Epithelial cell of esophagus (primary cell): ENCODE measurements around the gene CCDC134.

Experiments
- DNase-seq: peaks from one replicate; pipeline ENCODE4 v3.0.0; 2010; ENCODE audit warnings: low read depth
- H3K4me3 ChIP-seq: 2 replicates; pipeline ENCODE4 v1.5.1; 2011; ENCODE audit warnings: mild to moderate bottlenecking, low read length, control low read depth
- TF ChIP-seq, protein P1 (sequence below): IDR thresholded peaks from 2 replicates; pipeline ENCODE4 v1.5.1; 2011; ENCODE audit warnings: low read depth, mild to moderate bottlenecking, low read length, control low read depth, inconsistent platforms; ENCODE audit not compliant: insufficient read depth; ENCODE audit errors: missing control alignments

Gene CCDC134

DNA sequence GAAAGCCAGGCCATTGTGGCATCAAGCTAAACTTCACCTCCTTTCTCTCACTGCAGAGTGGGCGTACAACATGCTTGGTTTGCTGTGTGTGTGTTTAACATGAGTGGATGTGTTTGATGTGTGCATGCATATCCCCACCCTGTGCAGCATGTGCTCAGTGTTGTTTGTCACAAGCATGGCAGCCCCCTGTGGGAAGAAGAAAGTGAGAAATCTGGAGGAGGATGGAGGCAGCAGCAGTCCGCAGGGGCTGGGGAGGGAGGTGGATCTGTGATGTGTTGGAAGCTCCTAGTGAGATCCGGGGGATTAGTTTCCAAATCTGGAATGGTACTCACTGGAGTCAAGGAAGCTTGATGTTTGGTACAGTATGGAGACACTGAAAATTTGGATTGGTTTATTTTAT is 24.1 kb upstream of the CCDC134 start:
- H3K4me3 ChIP-seq = no peak overlapping the region
- TF ChIP-seq, protein P1, sequence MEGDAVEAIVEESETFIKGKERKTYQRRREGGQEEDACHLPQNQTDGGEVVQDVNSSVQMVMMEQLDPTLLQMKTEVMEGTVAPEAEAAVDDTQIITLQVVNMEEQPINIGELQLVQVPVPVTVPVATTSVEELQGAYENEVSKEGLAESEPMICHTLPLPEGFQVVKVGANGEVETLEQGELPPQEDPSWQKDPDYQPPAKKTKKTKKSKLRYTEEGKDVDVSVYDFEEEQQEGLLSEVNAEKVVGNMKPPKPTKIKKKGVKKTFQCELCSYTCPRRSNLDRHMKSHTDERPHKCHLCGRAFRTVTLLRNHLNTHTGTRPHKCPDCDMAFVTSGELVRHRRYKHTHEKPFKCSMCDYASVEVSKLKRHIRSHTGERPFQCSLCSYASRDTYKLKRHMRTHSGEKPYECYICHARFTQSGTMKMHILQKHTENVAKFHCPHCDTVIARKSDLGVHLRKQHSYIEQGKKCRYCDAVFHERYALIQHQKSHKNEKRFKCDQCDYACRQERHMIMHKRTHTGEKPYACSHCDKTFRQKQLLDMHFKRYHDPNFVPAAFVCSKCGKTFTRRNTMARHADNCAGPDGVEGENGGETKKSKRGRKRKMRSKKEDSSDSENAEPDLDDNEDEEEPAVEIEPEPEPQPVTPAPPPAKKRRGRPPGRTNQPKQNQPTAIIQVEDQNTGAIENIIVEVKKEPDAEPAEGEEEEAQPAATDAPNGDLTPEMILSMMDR = no peak
- no peak for DNase-seq

DNA sequence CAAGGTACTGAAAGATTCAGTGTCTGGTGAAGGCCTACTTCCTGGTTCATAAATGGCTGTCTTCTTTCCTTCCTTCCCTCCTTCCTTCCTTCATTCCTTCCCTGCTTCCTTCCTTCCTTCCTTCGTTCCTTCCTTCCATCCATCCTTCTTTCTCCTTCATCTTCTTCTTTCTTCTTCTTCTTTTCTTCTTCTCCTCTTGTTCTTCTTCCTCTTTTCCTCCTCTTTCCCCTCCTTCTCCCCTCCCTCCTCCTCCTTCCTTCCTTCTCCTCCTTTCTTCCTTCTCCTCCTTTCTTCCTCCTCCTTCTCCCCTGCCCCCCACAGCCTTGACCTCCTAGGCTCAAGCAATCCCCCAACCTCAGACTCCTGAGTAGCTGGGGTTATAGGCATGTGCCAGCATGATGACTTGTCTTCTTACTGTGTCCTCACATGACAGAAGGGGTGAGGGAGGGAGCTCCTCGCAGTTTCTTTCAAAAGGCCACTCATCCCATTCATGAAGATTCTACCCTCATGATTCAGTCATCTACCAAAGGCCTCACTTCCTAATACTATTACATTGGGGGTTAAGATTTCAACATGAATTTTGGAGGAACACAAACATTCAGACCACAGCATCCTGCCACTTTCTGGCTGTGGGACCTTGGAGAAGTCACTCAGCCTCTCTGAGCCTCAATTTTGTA is 22.6 kb upstream of the CCDC134 start:
- TF ChIP-seq, protein P1 = no peak
- DNase-seq = peak; percentile 64

DNA sequence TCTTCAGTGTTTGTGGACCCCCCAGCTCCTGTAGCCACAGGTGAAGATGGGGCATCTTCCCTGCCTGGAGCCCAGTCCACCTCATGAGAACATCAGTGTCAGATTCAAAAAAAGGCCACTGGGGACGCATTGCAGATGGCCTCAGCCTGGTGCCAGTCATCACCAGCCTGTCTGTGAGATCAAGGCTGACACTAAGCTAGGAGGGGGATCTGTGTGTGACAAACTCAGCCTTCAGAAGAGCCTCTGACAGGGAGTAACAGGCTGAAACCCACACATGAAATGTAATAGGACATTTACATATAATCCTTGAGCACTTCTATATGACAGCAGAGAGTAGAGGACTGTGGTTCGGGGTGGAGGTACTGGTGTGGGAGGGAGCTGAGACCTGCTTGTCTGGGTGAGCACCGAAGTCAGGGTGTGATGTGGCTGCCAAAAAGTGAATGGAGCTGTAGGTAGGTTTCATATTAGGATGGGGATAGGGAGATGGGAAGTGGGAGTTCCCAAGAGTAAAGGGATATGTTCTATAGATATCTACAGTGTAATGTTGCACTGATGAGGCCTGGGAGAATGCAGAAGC is 20.5 kb upstream of the CCDC134 start:
- TF ChIP-seq, protein P1 = no peak
- H3K4me3 ChIP-seq = no peak overlapping the region
- DNase-seq = no peak

More for the DNA sequence above, 22.6 kb upstream of the CCDC134 start:
- no peak overlapping the region for H3K4me3 ChIP-seq

DNA sequence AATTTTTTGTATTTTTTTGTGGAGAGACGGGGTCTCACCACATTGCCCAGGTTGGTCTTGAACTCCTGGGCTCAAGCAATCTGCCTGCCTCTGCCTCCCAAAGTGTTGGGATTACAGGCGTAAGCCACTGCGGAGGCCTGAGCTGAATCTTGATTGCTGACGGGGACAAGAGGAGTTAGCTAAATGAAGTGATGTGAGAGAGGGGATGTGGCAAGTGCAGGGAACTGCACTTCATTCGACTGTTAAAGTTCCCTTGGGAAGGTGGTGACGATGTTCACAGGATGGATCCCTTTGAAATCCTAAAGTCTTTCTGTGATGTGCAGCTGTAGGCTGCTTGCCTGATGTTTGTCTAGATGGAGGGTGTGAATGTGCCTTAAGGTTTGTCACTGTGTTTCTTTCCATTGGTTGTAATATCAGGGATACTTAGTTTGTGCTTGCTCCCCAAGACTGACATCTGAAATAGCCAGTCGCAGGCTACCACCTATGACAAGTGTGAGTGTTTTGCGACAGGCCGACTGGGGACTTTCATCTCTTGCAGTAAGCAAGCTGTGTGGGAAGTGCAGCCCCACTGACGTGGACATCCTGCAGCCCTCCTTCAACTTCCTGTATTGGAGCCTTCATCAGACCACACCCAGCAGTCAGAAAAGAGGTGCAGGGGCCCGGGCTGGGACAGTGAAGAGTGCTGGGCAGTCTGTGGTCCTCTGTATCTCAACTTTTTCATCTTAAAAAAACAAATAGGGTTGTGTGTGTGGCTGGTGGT is 19.6 kb upstream of the CCDC134 start:
- peak; percentile 33 for DNase-seq
- no peak overlapping the region for H3K4me3 ChIP-seq
- TF ChIP-seq, protein P1 = no peak

DNA sequence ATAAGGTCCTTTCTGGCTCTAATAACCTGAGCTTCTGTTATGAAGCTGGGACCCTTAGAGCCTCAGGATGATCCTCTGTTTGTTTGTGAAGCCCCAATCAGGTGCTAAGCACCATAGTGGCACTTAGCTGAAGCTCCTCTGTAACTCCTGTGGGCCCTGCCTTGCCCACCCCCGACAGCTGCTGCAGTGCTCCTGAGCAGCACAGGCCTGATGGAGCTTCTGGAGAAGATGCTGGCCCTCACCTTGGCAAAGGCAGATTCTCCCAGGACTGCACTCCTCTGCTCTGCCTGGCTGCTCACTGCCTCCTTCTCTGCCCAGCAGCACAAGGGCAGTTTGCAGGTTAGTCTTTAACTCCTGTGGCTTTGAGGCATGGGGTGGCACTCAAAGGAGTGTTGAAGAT is 19.0 kb upstream of the CCDC134 start:
- TF ChIP-seq, protein P1 = no peak
- H3K4me3 ChIP-seq = no peak overlapping the region
- no peak for DNase-seq

DNA sequence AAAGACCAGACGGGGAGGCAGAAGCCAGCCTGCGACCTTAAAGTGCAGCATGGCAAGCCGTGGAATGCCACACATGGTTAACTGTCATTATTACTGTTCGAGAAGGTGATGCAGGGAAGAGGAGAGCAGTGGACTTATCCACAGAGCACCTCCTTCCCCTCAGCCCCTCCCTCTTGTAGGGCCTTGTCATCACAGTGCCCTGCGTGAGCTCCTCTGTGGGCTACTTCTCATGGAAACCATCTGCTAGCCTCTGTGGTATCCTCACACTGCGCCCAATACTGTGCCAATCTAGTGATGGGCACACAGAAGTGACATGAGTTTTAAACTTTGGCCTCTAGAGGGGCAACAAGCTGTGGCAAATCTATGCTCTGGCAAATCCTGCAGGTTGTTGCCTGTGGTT is 18.2 kb upstream of the CCDC134 start:
- TF ChIP-seq, protein P1 = no peak
- DNase-seq = no peak
- no peak overlapping the region for H3K4me3 ChIP-seq
